CD4-positive, alpha-beta memory T cell (primary cell): ENCODE data around the gene CTNNAL1. TPM values are rescaled to one million over a fixed set of nuclear protein-coding genes. Genes with fewer than 3 reads are reported as not detected.

ENCODE experiments used
- CTCF ChIA-PET: fragments of 350-600 bp; sonication (Branson Sonifier 250); formaldehyde crosslinking; loops from one replicate; lab custom pipeline; 2021; ENCODE audit warnings: inconsistent platforms; ENCODE audit not compliant: partially characterized antibody; lab: Charles Lee
- POLR2A ChIA-PET: fragments of 350-600 bp; sonication (Branson Sonifier 250); formaldehyde crosslinking; loops from one replicate; lab custom pipeline; 2021; ENCODE audit not compliant: partially characterized antibody; lab: Charles Lee
- DNase-seq, 5 donors: peaks; one replicate each; pipeline versions ENCODE4 v3.0.0 to v3.0.0-alpha.2; 2020 to 2022; ENCODE audit warnings: mixed read lengths in 1 of 5
- H3K27ac ChIP-seq: one replicate; pipeline ENCODE4 v1.7.0; 2013; ENCODE audit warnings: low read depth, low read length
- H3K27me3 ChIP-seq: 2 replicates; pipeline ENCODE4 v1.7.0; 2013; ENCODE audit warnings: mild to moderate bottlenecking, low read length, moderate library complexity; ENCODE audit not compliant: insufficient read depth
- H3K36me3 ChIP-seq: 2 replicates; pipeline ENCODE4 v1.7.0; 2013; ENCODE audit warnings: mild to moderate bottlenecking, low read length, moderate library complexity; ENCODE audit not compliant: insufficient read depth
- H3K4me1 ChIP-seq: 2 replicates; pipeline ENCODE4 v1.7.0; 2013; ENCODE audit warnings: mild to moderate bottlenecking, low read length, moderate library complexity; ENCODE audit not compliant: insufficient read depth
- H3K4me3 ChIP-seq, 2 donors: one replicate each; pipeline ENCODE4 v1.7.0; 2013; ENCODE audit warnings: low read length in 2 of 2, mild to moderate bottlenecking in 1 of 2
- H3K9me3 ChIP-seq, 2 donors: one replicate each; pipeline ENCODE4 v1.7.0; 2013; ENCODE audit warnings: low read length in 2 of 2, control low read depth in 1 of 2; ENCODE audit not compliant: control insufficient read depth in 1 of 2
- H3K27ac Mint-ChIP-seq, 7 donors: one replicate each; pipeline ENCODE4 v1.8.0; 2020 to 2021; ENCODE audit warnings: mixed read lengths in 7 of 7, mild to moderate bottlenecking in 6 of 7, inconsistent platforms in 3 of 7, moderate library complexity in 3 of 7
- H3K27me3 Mint-ChIP-seq, 2 donors: one replicate each; pipeline ENCODE4 v1.8.0; 2020 to 2021; ENCODE audit warnings: mixed read lengths in 2 of 2
- H3K36me3 Mint-ChIP-seq, 2 donors: one replicate each; pipeline ENCODE4 v1.8.0; 2020 to 2021; ENCODE audit warnings: mixed read lengths in 2 of 2, inconsistent platforms in 1 of 2, mild to moderate bottlenecking in 1 of 2
- H3K4me1 Mint-ChIP-seq, 4 donors: one replicate each; pipeline ENCODE4 v1.8.0; 2020 to 2021; ENCODE audit warnings: mixed read lengths in 4 of 4, mild to moderate bottlenecking in 1 of 4
- H3K4me3 Mint-ChIP-seq, 8 donors: one replicate each; pipeline ENCODE4 v1.8.0; 2020 to 2021; ENCODE audit warnings: mixed read lengths in 8 of 8, mild to moderate bottlenecking in 7 of 8, moderate library complexity in 6 of 8, inconsistent platforms in 3 of 8
- H3K9me3 Mint-ChIP-seq, 8 donors: one replicate each; pipeline ENCODE4 v1.8.0; 2020 to 2021; ENCODE audit warnings: mixed read lengths in 8 of 8, mild to moderate bottlenecking in 5 of 8, inconsistent platforms in 3 of 8, moderate library complexity in 1 of 8
- intact Hi-C: fragments of 100-400 bp; cut with micrococcal nuclease; formaldehyde crosslinking; loops from one replicate; pipeline ENCODE4 v1.15.1; 2023
- polyA plus RNA-seq, 2 donors: library from polyadenylated mRNA; unstranded; fragments of 300-500 nt; fragmentation: Illumina TruSeq; gene quantifications; one replicate each; pipeline ENCODE4 v1.2.3, GENCODE V29; 2021
- total RNA-seq, 2 experiments: library from RNA; stranded (reverse); gene quantifications; one replicate each; pipeline ENCODE4 v1.2.3, GENCODE V29; 2021

CTNNAL1 gene
- total and polyA plus RNA-seq, 4 experiments from 2014 or later = 1.8 to 3.3 (median 2.5) TPM

GRCh38 chr9:109028457-109028856 is 15.2 kb upstream of the CTNNAL1 start:
- Mint-ChIP-seq H3K27ac (peak overlapping the region in 1 of 7 donors; percentile 62), H3K27me3 (no peaks in the 10 kb centered on the region), H3K36me3 (peaks cover 43 to 67% of the 10 kb centered on the region in 2 donors), H3K4me1 (peaks cover 9 to 25% (median 12%) of the 10 kb centered on the region in 4 donors), H3K9me3 (no peaks in the 10 kb centered on the region), H3K4me3 (no peak overlapping the region)
- no peak for DNase-seq
- no peak overlapping the region for H3K27ac ChIP-seq
- H3K4me1 ChIP-seq = no peaks in the 10 kb centered on the region
- H3K9me3 ChIP-seq = no peaks in the 10 kb centered on the region
- H3K36me3 ChIP-seq = peaks cover 9% of the 10 kb centered on the region
- CTCF ChIA-PET = no interaction called here
- intact Hi-C loops = no loop called here
- H3K4me3 ChIP-seq = no peak overlapping the region
- no peaks in the 10 kb centered on the region for H3K27me3 ChIP-seq
- POLR2A ChIA-PET = no interaction called here

- peak overlapping the region in 3 of 7 donors; percentile 22 to 74 (median 24) for H3K27ac Mint-ChIP-seq
Measured at GRCh38 chr9:109027176-109027575, 13.9 kb upstream of the CTNNAL1 start.

GRCh38 chr9:109026306-109026705 is 13.0 kb upstream of the CTNNAL1 start:
- no peak overlapping the region for H3K4me3 Mint-ChIP-seq
- Histone ChIP-seq H3K4me3 (no peak overlapping the region), H3K4me1 (no peaks in the 10 kb centered on the region), H3K9me3 (no peaks in the 10 kb centered on the region), H3K27me3 (no peaks in the 10 kb centered on the region), H3K27ac (no peak overlapping the region), H3K36me3 (peaks cover 4% of the 10 kb centered on the region)
- no peaks in the 10 kb centered on the region for H3K9me3 Mint-ChIP-seq
- DNase-seq = no peak
- intact Hi-C loops = no loop called here
- no peaks in the 10 kb centered on the region for H3K27me3 Mint-ChIP-seq
- H3K4me1 Mint-ChIP-seq = peaks cover 8 to 25% (median 12%) of the 10 kb centered on the region in 4 donors
- POLR2A ChIA-PET = no interaction called here
- peak overlapping the region in 5 of 7 donors; percentile 10 to 65 (median 45) for H3K27ac Mint-ChIP-seq
- H3K36me3 Mint-ChIP-seq = peaks cover 32 to 64% of the 10 kb centered on the region in 2 donors
- CTCF ChIA-PET = no interaction called here

More at GRCh38 chr9:109027176-109027575, 13.9 kb upstream of the CTNNAL1 start:
- Mint-ChIP-seq H3K4me1 (peaks cover 11 to 25% (median 12%) of the 10 kb centered on the region in 4 donors), H3K36me3 (peaks cover 38 to 70% of the 10 kb centered on the region in 2 donors), H3K4me3 (no peak overlapping the region), H3K9me3 (no peaks in the 10 kb centered on the region), H3K27me3 (no peaks in the 10 kb centered on the region)
- H3K27me3 ChIP-seq = no peaks in the 10 kb centered on the region
- no peaks in the 10 kb centered on the region for H3K4me1 ChIP-seq
- H3K36me3 ChIP-seq = peaks cover 5% of the 10 kb centered on the region
- H3K4me3 ChIP-seq = no peak overlapping the region
- POLR2A ChIA-PET = no interaction called here
- no peaks in the 10 kb centered on the region for H3K9me3 ChIP-seq
- H3K27ac ChIP-seq = no peak overlapping the region
- CTCF ChIA-PET = no interaction called here
- intact Hi-C loops = no loop called here
- DNase-seq = no peak

GRCh38 chr9:109022873-109023272 is 9.6 kb upstream of the CTNNAL1 start:
- Mint-ChIP-seq H3K36me3 (peaks cover 39 to 61% of the 10 kb centered on the region in 2 donors), H3K27me3 (no peaks in the 10 kb centered on the region), H3K4me1 (peaks cover 4 to 21% (median 14%) of the 10 kb centered on the region in 4 donors), H3K4me3 (no peak overlapping the region), H3K27ac (peak overlapping the region in 5 of 7 donors; percentile 10 to 70 (median 29)), H3K9me3 (no peaks in the 10 kb centered on the region)
- Histone ChIP-seq H3K36me3 (peaks cover 9% of the 10 kb centered on the region), H3K4me3 (no peak overlapping the region), H3K9me3 (no peaks in the 10 kb centered on the region), H3K27me3 (no peaks in the 10 kb centered on the region), H3K27ac (no peak overlapping the region), H3K4me1 (no peaks in the 10 kb centered on the region)
- no peak for DNase-seq
- ChIA-PET CTCF (no interaction called here), POLR2A (no interaction called here)
- intact Hi-C loops = no loop called here

GRCh38 chr9:109020581-109021511 is 7.5 kb upstream of the CTNNAL1 start:
- Histone ChIP-seq H3K4me1 (no peaks in the 10 kb centered on the region), H3K9me3 (no peaks in the 10 kb centered on the region), H3K4me3 (no peak overlapping the region), H3K36me3 (peaks cover 9% of the 10 kb centered on the region), H3K27me3 (no peaks in the 10 kb centered on the region), H3K27ac (no peak overlapping the region)
- peaks cover 5 to 18% (median 11%) of the 10 kb centered on the region in 4 donors for H3K4me1 Mint-ChIP-seq
- intact Hi-C loops = no loop called here
- H3K27ac Mint-ChIP-seq = peak overlapping the region in 4 of 7 donors; percentile 13 to 87 (median 50)
- ChIA-PET CTCF (interaction anchor here (0.7 to 1.1 kb wide), 2 partner anchors 23 to 61 kb away, joined by 3 read pairs; no protein-coding TSS in a partner anchor), POLR2A (interaction anchor here (0.5 kb wide), 1 partner anchor 191 kb away, joined by 4 read pairs; no protein-coding TSS in a partner anchor)
- H3K27me3 Mint-ChIP-seq = no peaks in the 10 kb centered on the region
- H3K36me3 Mint-ChIP-seq = peaks cover 29 to 48% of the 10 kb centered on the region in 2 donors
- no peak overlapping the region for H3K4me3 Mint-ChIP-seq
- no peak for DNase-seq
- H3K9me3 Mint-ChIP-seq = no peaks in the 10 kb centered on the region

DNA sequence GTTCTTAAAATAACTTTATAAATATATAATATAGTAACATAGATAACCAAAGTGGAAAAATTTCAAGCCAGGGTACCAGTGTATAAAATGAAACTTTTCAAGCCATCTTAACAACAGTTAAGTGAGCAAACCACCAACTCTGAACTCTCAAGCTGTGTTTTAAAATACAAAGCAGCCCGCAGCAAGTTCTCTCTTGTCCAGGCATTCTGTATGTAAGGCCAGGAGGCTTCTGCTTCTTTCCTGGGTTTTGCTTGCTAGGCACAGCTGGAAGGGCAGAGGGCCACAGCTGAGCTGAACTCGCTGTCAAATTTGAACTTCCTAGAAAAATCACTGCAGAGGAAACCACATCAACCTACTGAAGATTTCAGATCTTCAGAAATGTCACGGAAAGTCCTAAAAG is 6.8 kb upstream of the CTNNAL1 start:
- H3K4me3 ChIP-seq = no peak overlapping the region
- Mint-ChIP-seq H3K9me3 (no peaks in the 10 kb centered on the region), H3K4me3 (no peak overlapping the region), H3K27me3 (no peaks in the 10 kb centered on the region), H3K27ac (peak overlapping the region in 3 of 7 donors; percentile 15 to 83 (median 15)), H3K36me3 (peaks cover 27 to 44% of the 10 kb centered on the region in 2 donors), H3K4me1 (peaks cover 4 to 18% (median 8%) of the 10 kb centered on the region in 4 donors)
- H3K36me3 ChIP-seq = peaks cover 9% of the 10 kb centered on the region
- ChIA-PET POLR2A (no interaction called here), CTCF (no interaction called here)
- intact Hi-C loops = no loop called here
- no peak for DNase-seq
- H3K9me3 ChIP-seq = no peaks in the 10 kb centered on the region
- no peaks in the 10 kb centered on the region for H3K4me1 ChIP-seq
- no peaks in the 10 kb centered on the region for H3K27me3 ChIP-seq
- H3K27ac ChIP-seq = no peak overlapping the region

- Mint-ChIP-seq H3K36me3 (peaks cover 20 to 38% of the 10 kb centered on the region in 2 donors), H3K9me3 (no peaks in the 10 kb centered on the region), H3K4me1 (peaks cover 3 to 12% (median 5%) of the 10 kb centered on the region in 4 donors), H3K27ac (no peak overlapping the region), H3K27me3 (no peaks in the 10 kb centered on the region), H3K4me3 (no peak overlapping the region)
- POLR2A ChIA-PET = no interaction called here
- no peaks in the 10 kb centered on the region for H3K4me1 ChIP-seq
- CTCF ChIA-PET = interaction anchor here (0.6 kb wide), 1 partner anchor 21 kb away, joined by 3 read pairs; no protein-coding TSS in a partner anchor
- H3K36me3 ChIP-seq = peaks cover 9% of the 10 kb centered on the region
- H3K4me3 ChIP-seq = no peak overlapping the region
- no peak for DNase-seq
- no peaks in the 10 kb centered on the region for H3K9me3 ChIP-seq
- no peak overlapping the region for H3K27ac ChIP-seq
- no peaks in the 10 kb centered on the region for H3K27me3 ChIP-seq
- intact Hi-C loops = no loop called here
Measured at GRCh38 chr9:109019420-109019819, 6.1 kb upstream of the CTNNAL1 start.
